Measurements from ENCODE around the gene PTH1R. TPM values are rescaled to one million over a fixed set of nuclear protein-coding genes. Genes with fewer than 3 reads are reported as not detected.

The PTH1R gene
- total RNA-seq, 4 donors from 2014 or later = 2.1 to 26.8 (median 14.5) TPM

- WGBS = 85% methylated on average over 11 of the region's 13 CpGs
- Histone ChIP-seq H3K27me3 (peaks cover 0 to 2% (median 0%) of the 10 kb centered on the region in 4 donors), H3K27ac (replicated peaks in 1 of 4) (no peak overlapping the region), H3K4me1 (peaks cover 23 to 53% (median 34%) of the 10 kb centered on the region in 4 donors), H3K4me3 (no peak overlapping the region), H3K36me3 (no peaks in the 10 kb centered on the region), H3K9me3 (no peaks in the 10 kb centered on the region)
- intact Hi-C loops (cut with DNase I) = no loop called here
- DNase-seq (ENCODE audit: extremely low spot score) = no peak
- TF ChIP-seq POLR2A (IDR thresholded peaks at IDR 0.05; ENCODE audit: low read depth) = no peak
- no peak for TF ChIP-seq CTCF (IDR thresholded peaks at IDR 0.05)
- TF ChIP-seq EP300 (IDR thresholded peaks at IDR 0.05) = no peak
- no peak for TF ChIP-seq POLR2AphosphoS5 (IDR thresholded peaks at IDR 0.05)
These were observed 11.2 kb downstream of the PTH1R start for GRCh38 chr3:46888705-46889104.

- WGBS = 50% methylated on average over 6 of the region's 6 CpGs
- no peak for DNase-seq (ENCODE audit: extremely low spot score)
- H3K4me3 ChIP-seq = no peak overlapping the region
- H3K27me3 ChIP-seq = no peaks in the 10 kb centered on the region
- H3K27ac ChIP-seq (replicated peaks in 1 of 4) = no peak overlapping the region
- intact Hi-C loops (cut with DNase I) = no loop called here
- H3K9me3 ChIP-seq = no peaks in the 10 kb centered on the region
- TF ChIP-seq CTCF (IDR thresholded peaks at IDR 0.05) = no peak
- no peak for TF ChIP-seq EP300 (IDR thresholded peaks at IDR 0.05)
- TF ChIP-seq POLR2A (IDR thresholded peaks at IDR 0.05; ENCODE audit: low read depth) = no peak
- TF ChIP-seq POLR2AphosphoS5 (IDR thresholded peaks at IDR 0.05) = no peak
- peaks cover 23 to 47% (median 30%) of the 10 kb centered on the region in 4 donors for H3K4me1 ChIP-seq
- H3K36me3 ChIP-seq = no peaks in the 10 kb centered on the region
These were observed 12.0 kb downstream of the PTH1R start for GRCh38 chr3:46889381-46890110.

- TF ChIP-seq POLR2A (IDR thresholded peaks at IDR 0.05; ENCODE audit: low read depth) (no peak), EP300 (IDR thresholded peaks at IDR 0.05) (no peak), CTCF (IDR thresholded peaks at IDR 0.05) (no peak), POLR2AphosphoS5 (IDR thresholded peaks at IDR 0.05) (no peak)
- H3K4me3 ChIP-seq = no peak overlapping the region
- intact Hi-C loops (cut with DNase I) = no loop called here
- no peaks in the 10 kb centered on the region for H3K36me3 ChIP-seq
- H3K4me1 ChIP-seq = peaks cover 20 to 43% (median 29%) of the 10 kb centered on the region in 4 donors
- no peak overlapping the region for H3K27ac ChIP-seq (replicated peaks in 1 of 4)
- no peaks in the 10 kb centered on the region for H3K27me3 ChIP-seq
- DNase-seq (ENCODE audit: extremely low spot score) = no peak
- no peaks in the 10 kb centered on the region for H3K9me3 ChIP-seq
- WGBS = 95% methylated on average over 1 of the region's 1 CpG
These were observed 12.6 kb downstream of the PTH1R start for GRCh38 chr3:46890132-46890531.

GRCh38 chr3:46891132-46891531 lies 13.6 kb downstream of the PTH1R start:
- no peak for TF ChIP-seq POLR2A (IDR thresholded peaks at IDR 0.05; ENCODE audit: low read depth)
- no peak for TF ChIP-seq POLR2AphosphoS5 (IDR thresholded peaks at IDR 0.05)
- TF ChIP-seq EP300 (IDR thresholded peaks at IDR 0.05) = no peak
- no peak for TF ChIP-seq CTCF (IDR thresholded peaks at IDR 0.05)
- no peak overlapping the region for H3K4me3 ChIP-seq
- H3K36me3 ChIP-seq = no peaks in the 10 kb centered on the region
- WGBS = 83% methylated on average over 2 of the region's 3 CpGs
- intact Hi-C loops (cut with DNase I) = no loop called here
- no peak for DNase-seq (ENCODE audit: extremely low spot score)
- peaks cover 20 to 43% (median 30%) of the 10 kb centered on the region in 4 donors for H3K4me1 ChIP-seq
- no peak overlapping the region for H3K27ac ChIP-seq (replicated peaks in 1 of 4)
- no peaks in the 10 kb centered on the region for H3K27me3 ChIP-seq
- no peaks in the 10 kb centered on the region for H3K9me3 ChIP-seq

Data from esophagus muscularis mucosa (tissue), 4 donors.